ENCODE measurements around the gene MINDY3.

The MINDY3 gene

GRCh38 chr10:15795036-15795792 lies 65.1 kb downstream of the MINDY3 start:
- peaks cover 4 to 10% of the 10 kb centered on the region in 2 experiments for H3K4me1 ChIP-seq (ENCODE audit: control insufficient read depth in 1 of 2, insufficient read depth in 2 of 2, low read length in 2 of 2)
- WGBS (ENCODE audit: extremely low coverage, insufficient coverage, insufficient read length) = no CpG with 5 or more reads among the region's 7 CpGs
- no peak overlapping the region for H3K4me2 ChIP-seq (ENCODE audit: low read length)
- H3K4me3 ChIP-seq (ENCODE audit: low read depth, low read length) = no peak overlapping the region
- H3K27ac ChIP-seq (ENCODE audit: low read depth, low read length) = no peak overlapping the region
- no peak overlapping the region for H3K4ac ChIP-seq (ENCODE audit: low read depth, low read length)
- H3K14ac ChIP-seq (ENCODE audit: low read length) = no peak overlapping the region
- H4K8ac ChIP-seq (ENCODE audit: low read depth, low read length) = no peak overlapping the region
- no peak for DNase-seq
- H3K9me3 ChIP-seq (ENCODE audit: insufficient read depth, low read depth, low read length) = no peaks in the 10 kb centered on the region
- no peaks in the 10 kb centered on the region for H3K79me1 ChIP-seq (ENCODE audit: low read length)
- no peaks in the 10 kb centered on the region for H3K79me2 ChIP-seq (ENCODE audit: control insufficient read depth, insufficient read depth, low read length, poor library complexity)
- no peak overlapping the region for H3K23ac ChIP-seq (ENCODE audit: low read length)
- no peak overlapping the region for H2AFZ ChIP-seq (ENCODE audit: insufficient read depth, low read length, poor library complexity)
- H3K27me3 ChIP-seq (ENCODE audit: insufficient read depth, low read length) = no peaks in the 10 kb centered on the region
- H2AK5ac ChIP-seq (ENCODE audit: low read length) = no peak overlapping the region
- no peak overlapping the region for H4K12ac ChIP-seq (ENCODE audit: low read depth, low read length)
- H2BK12ac ChIP-seq (ENCODE audit: low read length) = no peak overlapping the region
- H4K91ac ChIP-seq (ENCODE audit: low read depth, low read length) = no peak overlapping the region
- H2BK5ac ChIP-seq (ENCODE audit: low read depth, low read length, poor library complexity) = no peak overlapping the region
- H3K36me3 ChIP-seq (ENCODE audit: control insufficient read depth in 1 of 2, insufficient read depth in 2 of 2, low read length in 2 of 2) = no peaks in the 10 kb centered on the region
- no peak overlapping the region for H3K18ac ChIP-seq (ENCODE audit: low read length)
- H2BK120ac ChIP-seq (ENCODE audit: insufficient read depth, low read length, poor library complexity) = no peak overlapping the region
- H3K9ac ChIP-seq (ENCODE audit: low read length) = no peak overlapping the region

- H4K8ac ChIP-seq (ENCODE audit: low read depth, low read length) = no peak overlapping the region
- H2BK5ac ChIP-seq (ENCODE audit: low read depth, low read length, poor library complexity) = no peak overlapping the region
- H2BK120ac ChIP-seq (ENCODE audit: insufficient read depth, low read length, poor library complexity) = no peak overlapping the region
- DNase-seq = no peak
- no peak overlapping the region for H3K4ac ChIP-seq (ENCODE audit: low read depth, low read length)
- no peaks in the 10 kb centered on the region for H3K27me3 ChIP-seq (ENCODE audit: insufficient read depth, low read length)
- no peaks in the 10 kb centered on the region for H3K9me3 ChIP-seq (ENCODE audit: insufficient read depth, low read depth, low read length)
- H3K4me3 ChIP-seq (ENCODE audit: low read depth, low read length) = no peak overlapping the region
- H3K9ac ChIP-seq (ENCODE audit: low read length) = no peak overlapping the region
- H3K36me3 ChIP-seq (ENCODE audit: control insufficient read depth in 1 of 2, insufficient read depth in 2 of 2, low read length in 2 of 2) = no peaks in the 10 kb centered on the region
- H3K18ac ChIP-seq (ENCODE audit: low read length) = no peak overlapping the region
- H3K27ac ChIP-seq (ENCODE audit: low read depth, low read length) = no peak overlapping the region
- no peak overlapping the region for H2BK12ac ChIP-seq (ENCODE audit: low read length)
- no peaks in the 10 kb centered on the region for H3K79me2 ChIP-seq (ENCODE audit: control insufficient read depth, insufficient read depth, low read length, poor library complexity)
- peaks cover 4 to 10% of the 10 kb centered on the region in 2 experiments for H3K4me1 ChIP-seq (ENCODE audit: control insufficient read depth in 1 of 2, insufficient read depth in 2 of 2, low read length in 2 of 2)
- H3K14ac ChIP-seq (ENCODE audit: low read length) = no peak overlapping the region
- H4K91ac ChIP-seq (ENCODE audit: low read depth, low read length) = no peak overlapping the region
- no peak overlapping the region for H2AK5ac ChIP-seq (ENCODE audit: low read length)
- no peak overlapping the region for H3K4me2 ChIP-seq (ENCODE audit: low read length)
- no peaks in the 10 kb centered on the region for H3K79me1 ChIP-seq (ENCODE audit: low read length)
- H2AFZ ChIP-seq (ENCODE audit: insufficient read depth, low read length, poor library complexity) = no peak overlapping the region
- no peak overlapping the region for H4K12ac ChIP-seq (ENCODE audit: low read depth, low read length)
- no peak overlapping the region for H3K23ac ChIP-seq (ENCODE audit: low read length)
Measured at GRCh38 chr10:15794569-15794968, 65.7 kb downstream of the MINDY3 start.

GRCh38 chr10:15793664-15794063 lies 66.6 kb downstream of the MINDY3 start:
- WGBS (ENCODE audit: extremely low coverage, insufficient coverage, insufficient read length) = no CpG with 5 or more reads among the region's 5 CpGs
- H2BK12ac ChIP-seq (ENCODE audit: low read length) = no peak overlapping the region
- H4K91ac ChIP-seq (ENCODE audit: low read depth, low read length) = no peak overlapping the region
- H3K14ac ChIP-seq (ENCODE audit: low read length) = no peak overlapping the region
- H3K27ac ChIP-seq (ENCODE audit: low read depth, low read length) = no peak overlapping the region
- H3K4me1 ChIP-seq (ENCODE audit: control insufficient read depth in 1 of 2, insufficient read depth in 2 of 2, low read length in 2 of 2) = peaks cover 4 to 10% of the 10 kb centered on the region in 2 experiments
- H4K12ac ChIP-seq (ENCODE audit: low read depth, low read length) = no peak overlapping the region
- no peak overlapping the region for H4K8ac ChIP-seq (ENCODE audit: low read depth, low read length)
- H3K36me3 ChIP-seq (ENCODE audit: control insufficient read depth in 1 of 2, insufficient read depth in 2 of 2, low read length in 2 of 2) = no peaks in the 10 kb centered on the region
- no peak overlapping the region for H3K9ac ChIP-seq (ENCODE audit: low read length)
- no peak overlapping the region for H2AFZ ChIP-seq (ENCODE audit: insufficient read depth, low read length, poor library complexity)
- H3K9me3 ChIP-seq (ENCODE audit: insufficient read depth, low read depth, low read length) = no peaks in the 10 kb centered on the region
- H2BK120ac ChIP-seq (ENCODE audit: insufficient read depth, low read length, poor library complexity) = no peak overlapping the region
- no peak for DNase-seq
- no peak overlapping the region for H3K18ac ChIP-seq (ENCODE audit: low read length)
- no peaks in the 10 kb centered on the region for H3K79me2 ChIP-seq (ENCODE audit: control insufficient read depth, insufficient read depth, low read length, poor library complexity)
- H2AK5ac ChIP-seq (ENCODE audit: low read length) = no peak overlapping the region
- no peaks in the 10 kb centered on the region for H3K27me3 ChIP-seq (ENCODE audit: insufficient read depth, low read length)
- no peak overlapping the region for H3K4me2 ChIP-seq (ENCODE audit: low read length)
- no peak overlapping the region for H3K4ac ChIP-seq (ENCODE audit: low read depth, low read length)
- H3K79me1 ChIP-seq (ENCODE audit: low read length) = no peaks in the 10 kb centered on the region
- H3K23ac ChIP-seq (ENCODE audit: low read length) = no peak overlapping the region
- no peak overlapping the region for H2BK5ac ChIP-seq (ENCODE audit: low read depth, low read length, poor library complexity)
- no peak overlapping the region for H3K4me3 ChIP-seq (ENCODE audit: low read depth, low read length)

- Histone ChIP-seq H2BK12ac (ENCODE audit: low read length) (no peak overlapping the region), H3K9me3 (ENCODE audit: insufficient read depth, low read depth, low read length) (no peaks in the 10 kb centered on the region)
- WGBS (ENCODE audit: extremely low coverage, insufficient coverage, insufficient read length) = no CpG with 5 or more reads among the region's 4 CpGs
Measured at GRCh38 chr10:15792777-15793176, 67.5 kb downstream of the MINDY3 start.

More at GRCh38 chr10:15792777-15793176, 67.5 kb downstream of the MINDY3 start:
- no peak overlapping the region for H3K14ac ChIP-seq (ENCODE audit: low read length)
- H4K91ac ChIP-seq (ENCODE audit: low read depth, low read length) = no peak overlapping the region
- peaks cover 4 to 10% of the 10 kb centered on the region in 2 experiments for H3K4me1 ChIP-seq (ENCODE audit: control insufficient read depth in 1 of 2, insufficient read depth in 2 of 2, low read length in 2 of 2)
- no peak overlapping the region for H4K12ac ChIP-seq (ENCODE audit: low read depth, low read length)
- DNase-seq = no peak
- no peaks in the 10 kb centered on the region for H3K79me2 ChIP-seq (ENCODE audit: control insufficient read depth, insufficient read depth, low read length, poor library complexity)
- H3K4ac ChIP-seq (ENCODE audit: low read depth, low read length) = no peak overlapping the region
- no peak overlapping the region for H2BK120ac ChIP-seq (ENCODE audit: insufficient read depth, low read length, poor library complexity)
- H3K27me3 ChIP-seq (ENCODE audit: insufficient read depth, low read length) = no peaks in the 10 kb centered on the region
- no peak overlapping the region for H2BK5ac ChIP-seq (ENCODE audit: low read depth, low read length, poor library complexity)
- no peak overlapping the region for H3K9ac ChIP-seq (ENCODE audit: low read length)
- no peak overlapping the region for H3K23ac ChIP-seq (ENCODE audit: low read length)
- no peak overlapping the region for H4K8ac ChIP-seq (ENCODE audit: low read depth, low read length)
- no peak overlapping the region for H2AFZ ChIP-seq (ENCODE audit: insufficient read depth, low read length, poor library complexity)
- no peak overlapping the region for H3K27ac ChIP-seq (ENCODE audit: low read depth, low read length)
- H2AK5ac ChIP-seq (ENCODE audit: low read length) = no peak overlapping the region
- H3K79me1 ChIP-seq (ENCODE audit: low read length) = no peaks in the 10 kb centered on the region
- H3K18ac ChIP-seq (ENCODE audit: low read length) = no peak overlapping the region
- no peak overlapping the region for H3K4me3 ChIP-seq (ENCODE audit: low read depth, low read length)
- H3K36me3 ChIP-seq (ENCODE audit: control insufficient read depth in 1 of 2, insufficient read depth in 2 of 2, low read length in 2 of 2) = no peaks in the 10 kb centered on the region
- H3K4me2 ChIP-seq (ENCODE audit: low read length) = no peak overlapping the region
